ENCODE results near the gene NHS. TPM values are rescaled to one million over a fixed set of nuclear protein-coding genes. Genes with fewer than 3 reads are reported as not detected.
"Not testable (repeated sequence)": the region's sequence is repeated elsewhere in the genome, so short reads cannot be mapped to it uniquely, and the experiment has no call there.

Gene NHS
- total RNA-seq, 1 donor from 2014 or later: 8.3 TPM

GRCh38 chrX:17438221-17438620, 63.2 kb downstream of the NHS start:
- no peak overlapping the region for H3K4me3 Mint-ChIP-seq
- no peaks in the 10 kb centered on the region for H3K27me3 Mint-ChIP-seq (ENCODE audit: low read depth)
- no peak overlapping the region for H3K27ac Mint-ChIP-seq
- no peaks in the 10 kb centered on the region for H3K4me1 Mint-ChIP-seq
- H3K9me3 Mint-ChIP-seq: no peaks in the 10 kb centered on the region
- no peak for TF ChIP-seq CTCF (IDR thresholded peaks at IDR 0.05; ENCODE audit: unreplicated experiment)
- H3K36me3 Mint-ChIP-seq: no peaks in the 10 kb centered on the region
- DNase-seq (ENCODE audit: low spot score in 2 of 2, unreplicated experiment in 2 of 2): no peak

- Mint-ChIP-seq H3K4me1 (no peaks in the 10 kb centered on the region), H3K9me3 (no peaks in the 10 kb centered on the region)
These were observed 65.3 kb downstream of the NHS start for GRCh38 chrX:17440258-17440657.

GRCh38 chrX:17440836-17441235, 65.8 kb downstream of the NHS start:
- no peak for DNase-seq (ENCODE audit: low spot score in 2 of 2, unreplicated experiment in 2 of 2)
- no peak overlapping the region for H3K27ac Mint-ChIP-seq
- no peaks in the 10 kb centered on the region for H3K9me3 Mint-ChIP-seq
- TF ChIP-seq CTCF (IDR thresholded peaks at IDR 0.05; ENCODE audit: unreplicated experiment): no peak
- no peaks in the 10 kb centered on the region for H3K4me1 Mint-ChIP-seq
- H3K36me3 Mint-ChIP-seq: no peaks in the 10 kb centered on the region
- no peaks in the 10 kb centered on the region for H3K27me3 Mint-ChIP-seq (ENCODE audit: low read depth)
- no peak overlapping the region for H3K4me3 Mint-ChIP-seq

More at GRCh38 chrX:17440258-17440657, 65.3 kb downstream of the NHS start:
- Mint-ChIP-seq H3K36me3 (no peaks in the 10 kb centered on the region), H3K27me3 (ENCODE audit: low read depth) (no peaks in the 10 kb centered on the region), H3K4me3 (no peak overlapping the region), H3K27ac (no peak overlapping the region)
- no peak for TF ChIP-seq CTCF (IDR thresholded peaks at IDR 0.05; ENCODE audit: unreplicated experiment)
- no peak for DNase-seq (ENCODE audit: low spot score in 2 of 2, unreplicated experiment in 2 of 2)

DNA sequence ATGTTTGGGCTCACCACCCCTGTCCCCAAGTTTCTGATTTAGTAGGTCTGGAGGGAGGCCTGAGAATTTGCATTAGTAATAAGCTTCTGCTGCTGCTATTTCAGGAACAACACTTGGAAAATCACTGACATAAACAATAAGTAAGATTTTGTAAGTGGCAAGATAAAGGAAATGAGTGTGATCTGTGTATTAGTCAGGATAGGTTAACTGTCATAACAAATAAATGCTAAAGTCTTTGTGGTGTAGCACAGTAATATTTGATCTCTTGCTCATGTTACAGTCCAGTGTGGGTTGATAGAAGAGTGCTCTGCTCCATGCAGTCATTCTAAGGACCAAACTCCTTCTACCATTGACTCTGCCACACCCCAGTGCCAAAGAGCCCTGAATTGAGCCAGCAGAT, 67.0 kb downstream of the NHS start:
- no peaks in the 10 kb centered on the region for H3K36me3 Mint-ChIP-seq
- H3K27me3 Mint-ChIP-seq (ENCODE audit: low read depth): no peaks in the 10 kb centered on the region
- DNase-seq (ENCODE audit: low spot score in 2 of 2, unreplicated experiment in 2 of 2): no peak
- H3K27ac Mint-ChIP-seq: no peak overlapping the region
- no peak overlapping the region for H3K4me3 Mint-ChIP-seq
- TF ChIP-seq CTCF (IDR thresholded peaks at IDR 0.05; ENCODE audit: unreplicated experiment): no peak
- no peaks in the 10 kb centered on the region for H3K4me1 Mint-ChIP-seq
- no peaks in the 10 kb centered on the region for H3K9me3 Mint-ChIP-seq

GRCh38 chrX:17442898-17443297, 67.9 kb downstream of the NHS start:
- Mint-ChIP-seq H3K4me3 (no peak overlapping the region), H3K27ac (no peak overlapping the region), H3K36me3 (no peaks in the 10 kb centered on the region), H3K9me3 (no peaks in the 10 kb centered on the region), H3K27me3 (ENCODE audit: low read depth) (no peaks in the 10 kb centered on the region), H3K4me1 (no peaks in the 10 kb centered on the region)
- DNase-seq (ENCODE audit: low spot score in 2 of 2, unreplicated experiment in 2 of 2): no peak
- no peak for TF ChIP-seq CTCF (IDR thresholded peaks at IDR 0.05; ENCODE audit: unreplicated experiment)

GRCh38 chrX:17443556-17443955, 68.6 kb downstream of the NHS start:
- no peaks in the 10 kb centered on the region for H3K27me3 Mint-ChIP-seq (ENCODE audit: low read depth)
- no peaks in the 10 kb centered on the region for H3K9me3 Mint-ChIP-seq
- DNase-seq (ENCODE audit: low spot score in 2 of 2, unreplicated experiment in 2 of 2): no peak
- no peak overlapping the region for H3K4me3 Mint-ChIP-seq
- no peak for TF ChIP-seq CTCF (IDR thresholded peaks at IDR 0.05; ENCODE audit: unreplicated experiment)
- no peaks in the 10 kb centered on the region for H3K36me3 Mint-ChIP-seq
- H3K27ac Mint-ChIP-seq: no peak overlapping the region
- no peaks in the 10 kb centered on the region for H3K4me1 Mint-ChIP-seq

GRCh38 chrX:17446269-17446668, 71.3 kb downstream of the NHS start:
- H3K27ac Mint-ChIP-seq, H3K9me3 Mint-ChIP-seq: not testable (repeated sequence)

More at GRCh38 chrX:17446269-17446668, 71.3 kb downstream of the NHS start:
- not testable (repeated sequence) for H3K4me3 Mint-ChIP-seq; H3K27me3 Mint-ChIP-seq (ENCODE audit: low read depth); H3K4me1 Mint-ChIP-seq; H3K36me3 Mint-ChIP-seq; DNase-seq (ENCODE audit: low spot score in 2 of 2, unreplicated experiment in 2 of 2)

Measured in mesothelial cell of epicardium (in vitro differentiated cells).